ENCODE measurements around the gene IFIT1B. TPM values are rescaled to one million over a fixed set of nuclear protein-coding genes. Genes with fewer than 3 reads are reported as not detected.
A peak's percentile ranks its signal among the peaks of the same experiment; 100 is the strongest.

Gene IFIT1B
- total and polyA plus RNA-seq, 2 donors, result 0.07 to 0.38 TPM

- DNase-seq (ENCODE audit: low read depth in 6 of 9, low spot score in 9 of 9), result peak in 2 of 9 donors; percentile 17 to 31
- 89% methylated on average over 6 of the region's 6 CpGs for WGBS
- Histone ChIP-seq H3K27ac (ENCODE audit: low read depth in 1 of 2, low read length in 1 of 2) (no peak overlapping the region), H3K9me3 (ENCODE audit: control insufficient read depth in 2 of 2, insufficient read depth in 1 of 2, low read length in 1 of 2) (no peaks in the 10 kb centered on the region), H3K4me1 (ENCODE audit: control insufficient read depth in 2 of 2, insufficient read depth in 2 of 2, low read length in 2 of 2) (peaks cover 11 to 23% of the 10 kb centered on the region in 2 donors), H3K27me3 (ENCODE audit: control insufficient read depth in 2 of 2, insufficient read depth in 1 of 2, low read length in 1 of 2) (peaks cover 4 to 8% of the 10 kb centered on the region in 2 donors), H3K4me3 (ENCODE audit: low read length in 2 of 2) (no peak overlapping the region), H3K36me3 (ENCODE audit: control insufficient read depth in 2 of 2, insufficient read depth in 2 of 2, low read length in 1 of 2) (peaks cover 0 to 13% of the 10 kb centered on the region in 2 donors)
These were observed 40.4 kb upstream of the IFIT1B start for GRCh38 chr10:89337484-89337883.

GRCh38 chr10:89338713-89339112 is 39.1 kb upstream of the IFIT1B start:
- Histone ChIP-seq H3K36me3 (ENCODE audit: control insufficient read depth in 2 of 2, insufficient read depth in 2 of 2, low read length in 1 of 2) (peaks cover 0 to 13% of the 10 kb centered on the region in 2 donors), H3K9me3 (ENCODE audit: control insufficient read depth in 2 of 2, insufficient read depth in 1 of 2, low read length in 1 of 2) (no peaks in the 10 kb centered on the region), H3K4me1 (ENCODE audit: control insufficient read depth in 2 of 2, insufficient read depth in 2 of 2, low read length in 2 of 2) (peaks cover under 1 to 11% of the 10 kb centered on the region in 2 donors), H3K27me3 (ENCODE audit: control insufficient read depth in 2 of 2, insufficient read depth in 1 of 2, low read length in 1 of 2) (peaks cover 4 to 8% of the 10 kb centered on the region in 2 donors), H3K27ac (ENCODE audit: low read depth in 1 of 2, low read length in 1 of 2) (no peak overlapping the region), H3K4me3 (ENCODE audit: low read length in 2 of 2) (no peak overlapping the region)
- 98% methylated on average over 3 of the region's 3 CpGs for WGBS
- DNase-seq (ENCODE audit: low read depth in 6 of 9, low spot score in 9 of 9), result no peak

GRCh38 chr10:89339875-89340274 is 38.0 kb upstream of the IFIT1B start:
- Histone ChIP-seq H3K27me3 (ENCODE audit: control insufficient read depth in 2 of 2, insufficient read depth in 1 of 2, low read length in 1 of 2) (peaks cover 4 to 8% of the 10 kb centered on the region in 2 donors), H3K27ac (ENCODE audit: low read depth in 1 of 2, low read length in 1 of 2) (no peak overlapping the region), H3K4me1 (ENCODE audit: control insufficient read depth in 2 of 2, insufficient read depth in 2 of 2, low read length in 2 of 2) (no peaks in the 10 kb centered on the region), H3K4me3 (ENCODE audit: low read length in 2 of 2) (no peak overlapping the region), H3K9me3 (ENCODE audit: control insufficient read depth in 2 of 2, insufficient read depth in 1 of 2, low read length in 1 of 2) (no peaks in the 10 kb centered on the region), H3K36me3 (ENCODE audit: control insufficient read depth in 2 of 2, insufficient read depth in 2 of 2, low read length in 1 of 2) (peaks cover 0 to 13% of the 10 kb centered on the region in 2 donors)
- 94% methylated on average over 4 of the region's 4 CpGs for WGBS
- no peak for DNase-seq (ENCODE audit: low read depth in 6 of 9, low spot score in 9 of 9)

- peaks cover 0 to 13% of the 10 kb centered on the region in 2 donors for H3K36me3 ChIP-seq (ENCODE audit: control insufficient read depth in 2 of 2, insufficient read depth in 2 of 2, low read length in 1 of 2)
These were observed 36.2 kb upstream of the IFIT1B start for GRCh38 chr10:89341649-89342048.

GRCh38 chr10:89342206-89342958 is 35.5 kb upstream of the IFIT1B start:
- 91% methylated on average over 3 of the region's 3 CpGs for WGBS
- H3K27me3 ChIP-seq (ENCODE audit: control insufficient read depth in 2 of 2, insufficient read depth in 1 of 2, low read length in 1 of 2), result no peaks in the 10 kb centered on the region
- no peaks in the 10 kb centered on the region for H3K9me3 ChIP-seq (ENCODE audit: control insufficient read depth in 2 of 2, insufficient read depth in 1 of 2, low read length in 1 of 2)
- H3K4me3 ChIP-seq (ENCODE audit: low read length in 2 of 2), result no peak overlapping the region
- DNase-seq (ENCODE audit: low read depth in 6 of 9, low spot score in 9 of 9), result no peak
- H3K27ac ChIP-seq (ENCODE audit: low read depth in 1 of 2, low read length in 1 of 2), result no peak overlapping the region
- H3K4me1 ChIP-seq (ENCODE audit: control insufficient read depth in 2 of 2, insufficient read depth in 2 of 2, low read length in 2 of 2), result no peaks in the 10 kb centered on the region
- peaks cover 0 to 13% of the 10 kb centered on the region in 2 donors for H3K36me3 ChIP-seq (ENCODE audit: control insufficient read depth in 2 of 2, insufficient read depth in 2 of 2, low read length in 1 of 2)

More at GRCh38 chr10:89341649-89342048, 36.2 kb upstream of the IFIT1B start:
- H3K4me3 ChIP-seq (ENCODE audit: low read length in 2 of 2), result no peak overlapping the region
- WGBS, result 96% methylated on average over 3 of the region's 3 CpGs
- DNase-seq (ENCODE audit: low read depth in 6 of 9, low spot score in 9 of 9), result no peak
- no peaks in the 10 kb centered on the region for H3K9me3 ChIP-seq (ENCODE audit: control insufficient read depth in 2 of 2, insufficient read depth in 1 of 2, low read length in 1 of 2)
- no peaks in the 10 kb centered on the region for H3K27me3 ChIP-seq (ENCODE audit: control insufficient read depth in 2 of 2, insufficient read depth in 1 of 2, low read length in 1 of 2)
- no peaks in the 10 kb centered on the region for H3K4me1 ChIP-seq (ENCODE audit: control insufficient read depth in 2 of 2, insufficient read depth in 2 of 2, low read length in 2 of 2)
- no peak overlapping the region for H3K27ac ChIP-seq (ENCODE audit: low read depth in 1 of 2, low read length in 1 of 2)

GRCh38 chr10:89343089-89343767 is 34.6 kb upstream of the IFIT1B start:
- DNase-seq (ENCODE audit: low read depth in 6 of 9, low spot score in 9 of 9), result no peak
- Histone ChIP-seq H3K36me3 (ENCODE audit: control insufficient read depth in 2 of 2, insufficient read depth in 2 of 2, low read length in 1 of 2) (peaks cover 0 to 13% of the 10 kb centered on the region in 2 donors), H3K9me3 (ENCODE audit: control insufficient read depth in 2 of 2, insufficient read depth in 1 of 2, low read length in 1 of 2) (no peaks in the 10 kb centered on the region), H3K27me3 (ENCODE audit: control insufficient read depth in 2 of 2, insufficient read depth in 1 of 2, low read length in 1 of 2) (no peaks in the 10 kb centered on the region), H3K4me3 (ENCODE audit: low read length in 2 of 2) (no peak overlapping the region), H3K27ac (ENCODE audit: low read depth in 1 of 2, low read length in 1 of 2) (no peak overlapping the region), H3K4me1 (ENCODE audit: control insufficient read depth in 2 of 2, insufficient read depth in 2 of 2, low read length in 2 of 2) (peaks cover 0 to 5% of the 10 kb centered on the region in 2 donors)
- 97% methylated on average over 5 of the region's 5 CpGs for WGBS

- H3K27ac ChIP-seq (ENCODE audit: low read depth in 1 of 2, low read length in 1 of 2), result no peak overlapping the region
- H3K27me3 ChIP-seq (ENCODE audit: control insufficient read depth in 2 of 2, insufficient read depth in 1 of 2, low read length in 1 of 2), result no peaks in the 10 kb centered on the region
- H3K4me1 ChIP-seq (ENCODE audit: control insufficient read depth in 2 of 2, insufficient read depth in 2 of 2, low read length in 2 of 2), result peaks cover 0 to 5% of the 10 kb centered on the region in 2 donors
- no peak overlapping the region for H3K4me3 ChIP-seq (ENCODE audit: low read length in 2 of 2)
- DNase-seq (ENCODE audit: low read depth in 6 of 9, low spot score in 9 of 9), result no peak
- H3K9me3 ChIP-seq (ENCODE audit: control insufficient read depth in 2 of 2, insufficient read depth in 1 of 2, low read length in 1 of 2), result no peaks in the 10 kb centered on the region
- peaks cover 0 to 4% of the 10 kb centered on the region in 2 donors for H3K36me3 ChIP-seq (ENCODE audit: control insufficient read depth in 2 of 2, insufficient read depth in 2 of 2, low read length in 1 of 2)
- WGBS, result 94% methylated on average over 2 of the region's 2 CpGs
These were observed 33.7 kb upstream of the IFIT1B start for GRCh38 chr10:89344156-89344555.

- no peak overlapping the region for H3K27ac ChIP-seq (ENCODE audit: low read depth in 1 of 2, low read length in 1 of 2)
- no peak overlapping the region for H3K4me3 ChIP-seq (ENCODE audit: low read length in 2 of 2)
- 96% methylated on average over 4 of the region's 4 CpGs for WGBS
- no peaks in the 10 kb centered on the region for H3K36me3 ChIP-seq (ENCODE audit: control insufficient read depth in 2 of 2, insufficient read depth in 2 of 2, low read length in 1 of 2)
- peaks cover 0 to 5% of the 10 kb centered on the region in 2 donors for H3K4me1 ChIP-seq (ENCODE audit: control insufficient read depth in 2 of 2, insufficient read depth in 2 of 2, low read length in 2 of 2)
- no peaks in the 10 kb centered on the region for H3K9me3 ChIP-seq (ENCODE audit: control insufficient read depth in 2 of 2, insufficient read depth in 1 of 2, low read length in 1 of 2)
- no peaks in the 10 kb centered on the region for H3K27me3 ChIP-seq (ENCODE audit: control insufficient read depth in 2 of 2, insufficient read depth in 1 of 2, low read length in 1 of 2)
- DNase-seq (ENCODE audit: low read depth in 6 of 9, low spot score in 9 of 9), result no peak
These were observed 32.4 kb upstream of the IFIT1B start for GRCh38 chr10:89345367-89346000.
